ENCODE results near the gene ELANE. TPM values are rescaled to one million over a fixed set of nuclear protein-coding genes. Genes with fewer than 3 reads are reported as not detected.

ELANE gene
- total RNA-seq, 2 donors from 2014 or later, result 1.4 TPM; not detected in 1

- H3K4me3 ChIP-seq, result peak within 1 kb of the TSS; percentile 25
- WGBS, result 34% methylated on average over 24 of the region's 24 CpGs
- H3K4me1 ChIP-seq (replicated peaks), result no peaks in the 10 kb centered on the region
- TF ChIP-seq POLR2A (IDR thresholded peaks at IDR 0.05) (no peak), CTCF (IDR thresholded peaks at IDR 0.05) (no peak), POLR2AphosphoS5 (IDR thresholded peaks at IDR 0.05) (no peak)
- intact Hi-C loops (cut with DNase I), result loop anchor here (5.0 kb wide), 1 partner anchor 57 kb away; no protein-coding TSS in a partner anchor
- H3K27me3 ChIP-seq (replicated peaks; ENCODE audit: insufficient read depth), result no peaks in the 10 kb centered on the region
- H3K36me3 ChIP-seq, result no peaks in the 10 kb centered on the region
- DNase-seq (ENCODE audit: low spot score), result no peak
- no peaks in the 10 kb centered on the region for H3K9me3 ChIP-seq
- H3K27ac ChIP-seq, result peak within 1 kb of the TSS in 1 of 2 donors; percentile 63
Observed at GRCh38 chr19:858868-859843, 7.1 kb downstream of the ELANE start, which contains the start of gene CFD. CFD (plus strand) TSS chr19:859664; CDS start chr19:859690, 26 bp downstream.

- Histone ChIP-seq H3K27ac (no peak overlapping the region), H3K9me3 (no peaks in the 10 kb centered on the region), H3K27me3 (replicated peaks; ENCODE audit: insufficient read depth) (no peaks in the 10 kb centered on the region), H3K4me3 (no peak overlapping the region), H3K36me3 (no peaks in the 10 kb centered on the region), H3K4me1 (replicated peaks) (no peaks in the 10 kb centered on the region)
- intact Hi-C loops (cut with DNase I), result no loop called here
- WGBS, result 49% methylated on average over 23 of the region's 35 CpGs
- no peak for DNase-seq (ENCODE audit: low spot score)
- TF ChIP-seq POLR2A (IDR thresholded peaks at IDR 0.05) (no peak), CTCF (IDR thresholded peaks at IDR 0.05) (no peak), POLR2AphosphoS5 (IDR thresholded peaks at IDR 0.05) (no peak)
Observed at GRCh38 chr19:861141-861755, 9.1 kb downstream of the ELANE start.

GRCh38 chr19:861756-862580 is 9.9 kb downstream of the ELANE start:
- no peak for DNase-seq (ENCODE audit: low spot score)
- Histone ChIP-seq H3K36me3 (no peaks in the 10 kb centered on the region), H3K27me3 (replicated peaks; ENCODE audit: insufficient read depth) (no peaks in the 10 kb centered on the region), H3K27ac (no peak overlapping the region), H3K4me1 (replicated peaks) (no peaks in the 10 kb centered on the region), H3K9me3 (no peaks in the 10 kb centered on the region), H3K4me3 (no peak overlapping the region)
- WGBS, result 19% methylated on average over 59 of the region's 60 CpGs
- intact Hi-C loops (cut with DNase I), result loop anchor here (2.0 kb wide), 1 partner anchor 59 kb away; no protein-coding TSS in a partner anchor
- TF ChIP-seq POLR2AphosphoS5 (IDR thresholded peaks at IDR 0.05), result no peak
- no peak for TF ChIP-seq CTCF (IDR thresholded peaks at IDR 0.05)
- no peak for TF ChIP-seq POLR2A (IDR thresholded peaks at IDR 0.05)

GRCh38 chr19:862581-863314 is 10.6 kb downstream of the ELANE start:
- no peak for DNase-seq (ENCODE audit: low spot score)
- H3K36me3 ChIP-seq, result no peaks in the 10 kb centered on the region
- TF ChIP-seq POLR2A (IDR thresholded peaks at IDR 0.05) (no peak), POLR2AphosphoS5 (IDR thresholded peaks at IDR 0.05) (no peak), CTCF (IDR thresholded peaks at IDR 0.05) (no peak)
- no peaks in the 10 kb centered on the region for H3K27me3 ChIP-seq (replicated peaks; ENCODE audit: insufficient read depth)
- intact Hi-C loops (cut with DNase I), result loop anchor here (2.0 kb wide), 1 partner anchor 58 kb away; no protein-coding TSS in a partner anchor
- no peaks in the 10 kb centered on the region for H3K9me3 ChIP-seq
- H3K4me3 ChIP-seq, result no peak overlapping the region
- H3K4me1 ChIP-seq (replicated peaks), result no peaks in the 10 kb centered on the region
- H3K27ac ChIP-seq, result no peak overlapping the region
- WGBS, result 22% methylated on average over 46 of the region's 48 CpGs

Data from prostate gland (tissue), 2 donors.